ENCODE data around the gene HCK. TPM values are rescaled to one million over a fixed set of nuclear protein-coding genes. Genes with fewer than 3 reads are reported as not detected.

Gene HCK
- total RNA-seq, 1 donor from 2014 or later: 49.0 TPM

DNA sequence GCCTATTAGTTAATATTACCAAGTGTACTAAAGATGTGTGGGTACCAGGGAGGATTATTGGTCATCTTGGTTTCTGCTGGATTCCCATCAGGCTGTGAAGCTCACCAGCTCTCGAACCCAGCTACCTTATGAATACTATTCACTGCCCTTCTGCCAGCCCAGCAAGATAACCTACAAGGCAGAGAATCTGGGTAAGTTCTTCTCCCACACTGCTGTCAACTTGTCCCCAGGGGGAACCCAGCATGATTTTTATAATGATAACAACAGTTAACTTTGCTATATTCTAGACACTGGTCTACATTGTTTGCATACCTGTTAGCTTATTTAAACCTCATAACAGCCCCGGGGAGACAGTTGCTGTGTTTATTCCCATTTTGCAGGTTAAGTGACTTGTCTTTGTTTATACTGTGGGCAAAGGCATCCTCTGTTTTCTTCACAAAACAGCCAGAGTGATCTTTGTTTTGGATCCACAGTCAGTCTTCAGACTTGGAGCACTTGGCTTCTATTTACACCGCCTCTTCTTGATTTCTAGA, 84.0 kb downstream of the HCK start:
- TF ChIP-seq, protein P1, sequence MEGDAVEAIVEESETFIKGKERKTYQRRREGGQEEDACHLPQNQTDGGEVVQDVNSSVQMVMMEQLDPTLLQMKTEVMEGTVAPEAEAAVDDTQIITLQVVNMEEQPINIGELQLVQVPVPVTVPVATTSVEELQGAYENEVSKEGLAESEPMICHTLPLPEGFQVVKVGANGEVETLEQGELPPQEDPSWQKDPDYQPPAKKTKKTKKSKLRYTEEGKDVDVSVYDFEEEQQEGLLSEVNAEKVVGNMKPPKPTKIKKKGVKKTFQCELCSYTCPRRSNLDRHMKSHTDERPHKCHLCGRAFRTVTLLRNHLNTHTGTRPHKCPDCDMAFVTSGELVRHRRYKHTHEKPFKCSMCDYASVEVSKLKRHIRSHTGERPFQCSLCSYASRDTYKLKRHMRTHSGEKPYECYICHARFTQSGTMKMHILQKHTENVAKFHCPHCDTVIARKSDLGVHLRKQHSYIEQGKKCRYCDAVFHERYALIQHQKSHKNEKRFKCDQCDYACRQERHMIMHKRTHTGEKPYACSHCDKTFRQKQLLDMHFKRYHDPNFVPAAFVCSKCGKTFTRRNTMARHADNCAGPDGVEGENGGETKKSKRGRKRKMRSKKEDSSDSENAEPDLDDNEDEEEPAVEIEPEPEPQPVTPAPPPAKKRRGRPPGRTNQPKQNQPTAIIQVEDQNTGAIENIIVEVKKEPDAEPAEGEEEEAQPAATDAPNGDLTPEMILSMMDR (IDR thresholded peaks at IDR 0.05): no peak
- no peaks in the 10 kb centered on the region for H3K9me3 ChIP-seq
- H3K27me3 ChIP-seq: no peaks in the 10 kb centered on the region
- no peak overlapping the region for H3K4me3 ChIP-seq
- H3K4me1 ChIP-seq: no peaks in the 10 kb centered on the region
- DNase-seq: no peak
- peaks cover 71% of the 10 kb centered on the region for H3K36me3 ChIP-seq
- ATAC-seq: no peak
- no peak overlapping the region for H3K27ac ChIP-seq
- intact Hi-C loops (cut with DNase I): no loop called here

DNA sequence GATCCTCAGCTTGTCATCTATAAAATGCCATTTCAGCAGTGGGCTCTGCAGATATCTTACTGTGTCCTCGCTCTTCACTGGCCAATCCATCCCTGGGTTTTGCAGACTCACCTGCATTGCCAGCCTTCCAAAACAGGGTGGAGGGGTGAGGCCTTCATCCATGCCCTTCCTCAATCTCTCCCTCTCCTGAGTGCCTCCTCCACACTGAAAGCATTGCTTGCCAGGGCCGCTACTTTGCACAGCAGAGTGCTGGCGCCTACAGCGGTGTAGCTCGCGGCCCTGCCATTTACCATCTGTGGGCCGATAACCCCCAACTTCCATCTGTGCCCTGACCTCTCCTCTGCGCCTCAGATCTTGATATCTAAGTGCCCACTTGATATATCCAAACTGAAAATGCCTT, 86.9 kb downstream of the HCK start:
- ATAC-seq (no peak), DNase-seq (no peak)
- H3K4me3 ChIP-seq: no peak overlapping the region
- TF ChIP-seq, protein P1 (IDR thresholded peaks at IDR 0.05): no peak
- no peaks in the 10 kb centered on the region for H3K9me3 ChIP-seq
- H3K36me3 ChIP-seq: peaks cover 93% of the 10 kb centered on the region
- H3K27me3 ChIP-seq: no peaks in the 10 kb centered on the region
- intact Hi-C loops (cut with DNase I): no loop called here
- no peak overlapping the region for H3K27ac ChIP-seq
- H3K4me1 ChIP-seq: no peaks in the 10 kb centered on the region

DNA sequence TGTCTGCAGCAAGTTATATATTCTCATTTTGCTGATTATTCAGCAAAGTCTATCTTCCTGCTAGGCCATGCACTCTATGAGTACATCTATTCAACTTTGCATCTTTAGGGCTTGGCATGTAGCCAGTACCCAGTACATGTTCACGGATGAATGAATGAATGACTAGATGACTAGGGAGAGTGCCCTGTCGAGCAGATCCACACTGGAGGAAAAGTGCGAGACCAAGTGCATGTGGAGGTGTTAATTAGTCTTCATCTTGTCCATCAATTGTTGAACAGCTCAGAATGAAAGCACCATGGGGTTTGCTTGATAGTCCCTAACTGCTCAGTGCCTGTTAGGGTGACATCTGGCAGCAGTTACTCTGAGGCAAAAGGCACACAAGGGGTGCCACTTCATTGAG, 87.9 kb downstream of the HCK start:
- TF ChIP-seq, protein P1 (IDR thresholded peaks at IDR 0.05): no peak
- H3K27me3 ChIP-seq: no peaks in the 10 kb centered on the region
- H3K4me3 ChIP-seq: no peak overlapping the region
- intact Hi-C loops (cut with DNase I): no loop called here
- no peaks in the 10 kb centered on the region for H3K9me3 ChIP-seq
- H3K36me3 ChIP-seq: peaks cover 97% of the 10 kb centered on the region
- DNase-seq (no peak), ATAC-seq (no peak)
- no peaks in the 10 kb centered on the region for H3K4me1 ChIP-seq
- no peak overlapping the region for H3K27ac ChIP-seq

DNA sequence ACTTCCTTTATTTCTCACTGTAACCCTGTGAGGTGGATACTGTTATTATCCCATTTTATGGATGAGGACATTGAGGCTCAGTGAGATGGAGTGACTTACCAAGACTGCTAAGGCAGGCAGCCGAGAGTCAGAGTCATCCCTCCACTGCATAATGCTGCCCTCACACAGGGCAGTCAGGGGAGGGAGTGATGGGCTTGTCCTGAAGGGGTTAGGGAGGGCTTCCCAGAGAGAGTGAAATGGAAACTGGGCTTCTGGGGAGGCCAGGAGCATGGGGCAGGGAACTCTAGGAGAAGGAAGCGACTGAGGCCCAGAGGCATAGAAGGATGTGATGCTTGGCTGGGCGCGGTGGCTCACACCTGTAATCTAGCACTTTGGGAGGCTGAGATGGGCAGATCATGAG, 88.6 kb downstream of the HCK start:
- H3K27ac ChIP-seq: no peak overlapping the region
- DNase-seq (no peak), ATAC-seq (no peak)
- no peaks in the 10 kb centered on the region for H3K27me3 ChIP-seq
- no peak overlapping the region for H3K4me3 ChIP-seq
- TF ChIP-seq, protein P1 (IDR thresholded peaks at IDR 0.05): no peak
- H3K9me3 ChIP-seq: no peaks in the 10 kb centered on the region
- intact Hi-C loops (cut with DNase I): no loop called here
- peaks cover 97% of the 10 kb centered on the region for H3K36me3 ChIP-seq
- H3K4me1 ChIP-seq: no peaks in the 10 kb centered on the region

DNA sequence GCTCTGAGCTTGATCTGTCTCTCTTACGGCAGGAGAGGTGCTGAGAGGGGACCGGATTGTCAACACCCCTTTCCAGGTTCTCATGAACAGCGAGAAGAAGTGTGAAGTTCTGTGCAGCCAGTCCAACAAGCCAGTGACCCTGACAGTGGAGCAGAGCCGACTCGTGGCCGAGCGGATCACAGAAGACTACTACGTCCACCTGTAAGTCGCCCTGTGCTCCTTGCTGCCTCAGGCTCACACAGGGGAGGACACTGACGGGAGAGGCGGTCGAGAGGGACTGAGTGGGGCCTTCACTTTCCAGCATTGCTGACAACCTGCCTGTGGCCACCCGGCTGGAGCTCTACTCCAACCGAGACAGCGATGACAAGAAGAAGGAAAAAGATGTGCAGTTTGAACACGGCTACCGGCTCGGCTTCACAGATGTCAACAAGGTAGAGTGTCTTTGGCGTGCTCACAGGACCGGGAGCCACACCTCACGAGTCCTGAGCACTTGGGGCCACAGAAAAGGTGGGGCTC, 89.5 kb downstream of the HCK start:
- no peaks in the 10 kb centered on the region for H3K9me3 ChIP-seq
- ATAC-seq (no peak), DNase-seq (no peak)
- H3K4me1 ChIP-seq: no peaks in the 10 kb centered on the region
- no peak overlapping the region for H3K4me3 ChIP-seq
- peaks cover 97% of the 10 kb centered on the region for H3K36me3 ChIP-seq
- intact Hi-C loops (cut with DNase I): no loop called here
- TF ChIP-seq, protein P1 (IDR thresholded peaks at IDR 0.05): no peak
- no peak overlapping the region for H3K27ac ChIP-seq
- H3K27me3 ChIP-seq: no peaks in the 10 kb centered on the region

DNA sequence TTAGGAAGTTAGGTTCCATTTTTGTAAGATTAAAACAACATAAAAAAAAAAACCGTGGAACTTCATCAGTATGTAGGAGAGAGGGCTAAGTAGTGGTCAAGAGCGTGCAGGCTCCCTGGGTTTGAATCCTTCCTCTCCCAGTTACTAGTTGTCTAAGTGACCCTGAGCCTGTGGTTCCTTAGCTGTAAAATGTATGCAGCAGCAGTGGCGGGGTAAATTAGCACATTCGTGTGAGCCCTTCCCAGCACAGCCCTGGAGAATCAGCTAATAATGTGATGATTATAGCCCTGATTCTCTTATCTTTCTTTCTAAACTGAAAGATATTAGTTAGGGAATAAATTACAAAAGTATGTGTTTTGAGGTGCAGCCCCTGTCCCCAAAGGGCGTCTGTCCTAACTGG, 90.0 kb downstream of the HCK start:
- H3K9me3 ChIP-seq: no peaks in the 10 kb centered on the region
- no peak overlapping the region for H3K27ac ChIP-seq
- H3K27me3 ChIP-seq: no peaks in the 10 kb centered on the region
- H3K4me3 ChIP-seq: no peak overlapping the region
- H3K4me1 ChIP-seq: no peaks in the 10 kb centered on the region
- peaks cover 97% of the 10 kb centered on the region for H3K36me3 ChIP-seq
- ATAC-seq: no peak
- intact Hi-C loops (cut with DNase I): no loop called here
- no peak for DNase-seq
- TF ChIP-seq, protein P1 (IDR thresholded peaks at IDR 0.05): no peak
